HG02938 (cell line): ENCODE measurements around the gene EGFR.
A peak's percentile ranks its signal among the peaks of the same experiment; 100 is the strongest.

ENCODE experiments used
- ATAC-seq: cut with Tn5 transposase; IDR thresholded peaks from one replicate; pipeline ENCODE4 v1.9.1; 2021; ENCODE audit warnings: mild to moderate bottlenecking, moderate library complexity; ENCODE audit not compliant: unreplicated experiment

EGFR gene

DNA sequence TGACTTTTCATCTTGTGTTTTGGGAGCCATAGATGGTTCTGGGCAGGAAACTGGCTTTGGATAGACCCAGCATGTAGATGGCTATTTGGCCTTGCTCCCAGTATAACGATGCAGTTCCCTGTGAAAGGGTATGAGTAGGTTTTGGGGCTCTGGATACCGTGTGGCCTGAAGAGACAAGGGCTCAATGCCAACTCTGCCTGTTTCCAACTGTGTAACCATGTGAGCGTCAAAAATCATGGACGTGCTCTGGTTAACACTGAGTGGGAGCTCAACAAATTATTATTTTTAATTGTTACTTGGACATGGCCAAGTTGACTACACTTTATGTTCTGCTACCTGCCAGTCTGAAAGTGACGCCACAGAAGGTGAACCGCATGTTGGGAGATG lies 41.8 kb downstream of the EGFR start:
- no peak for ATAC-seq

DNA sequence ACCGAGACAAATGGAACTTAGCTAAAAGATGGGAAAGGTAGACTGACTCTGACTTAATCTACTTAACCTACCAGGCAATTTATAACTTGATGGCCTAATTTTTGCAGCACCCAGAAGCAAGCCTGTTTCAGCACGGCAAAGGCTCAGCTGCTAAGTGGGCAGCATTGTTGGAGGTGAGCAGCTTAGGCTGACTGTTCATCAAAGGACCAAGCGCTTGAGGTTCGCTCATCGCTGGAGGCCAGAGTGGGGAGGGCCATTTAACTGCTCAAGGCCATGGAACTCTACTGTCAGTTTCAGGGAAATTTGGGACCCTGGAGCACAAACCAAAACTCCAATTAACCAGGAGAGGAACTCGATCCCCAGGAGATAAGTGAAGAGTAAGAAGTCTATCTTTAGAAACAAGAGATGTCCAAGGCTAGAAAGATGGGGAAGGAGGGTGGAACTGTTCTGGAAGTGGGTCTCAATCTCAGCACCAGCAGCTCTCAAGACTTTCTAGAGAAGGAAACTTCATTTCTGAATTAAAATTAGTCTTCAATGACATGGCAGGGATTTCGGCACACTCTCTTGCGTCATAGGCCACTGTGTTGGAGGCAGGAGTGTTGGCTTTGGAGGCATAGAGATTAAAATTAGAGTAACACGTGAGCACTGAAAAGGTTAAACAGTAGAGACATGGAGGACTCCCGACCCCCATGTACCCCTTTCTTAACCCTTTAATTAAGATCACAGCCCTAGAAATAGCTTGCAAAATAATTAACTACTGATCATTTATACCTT lies 43.1 kb downstream of the EGFR start:
- ATAC-seq = no peak

DNA sequence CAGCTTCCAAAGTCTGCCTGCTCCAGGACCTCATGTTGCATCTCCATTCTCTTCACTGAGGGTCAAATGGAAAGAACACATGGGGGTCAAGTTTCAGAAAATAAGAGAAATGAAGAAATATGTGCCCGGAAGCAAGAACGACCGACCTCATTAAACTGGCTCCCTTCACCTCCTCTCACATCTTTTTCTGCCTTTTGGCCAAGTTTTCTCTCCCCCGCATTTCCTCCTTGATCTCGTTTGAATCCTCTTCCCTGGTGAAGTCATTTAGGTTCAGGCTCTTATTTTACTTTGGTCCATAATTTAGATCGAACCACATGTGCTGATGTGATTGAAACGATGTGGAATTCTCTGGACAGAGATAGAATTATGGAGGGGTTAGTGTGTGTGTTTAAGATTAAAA lies 44.2 kb downstream of the EGFR start:
- ATAC-seq = no peak

DNA sequence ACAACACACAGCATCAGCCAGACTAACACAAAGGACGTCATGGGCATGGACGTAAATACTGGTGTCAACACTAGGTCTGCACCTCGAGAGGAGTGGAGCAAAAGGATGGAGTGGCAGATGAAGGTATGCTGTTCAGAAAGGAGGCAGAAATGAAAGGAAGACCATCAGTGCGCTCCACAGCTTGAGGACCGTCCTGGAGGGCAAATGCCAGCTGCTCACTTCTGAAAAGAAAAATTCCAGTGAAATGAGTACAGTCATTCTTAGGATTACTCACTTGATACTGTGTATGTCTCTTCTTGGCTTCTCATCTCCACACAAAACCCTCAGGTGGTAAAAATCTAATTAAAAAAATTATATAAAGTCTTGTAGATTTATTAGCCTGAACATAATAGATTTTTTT lies 44.8 kb downstream of the EGFR start:
- no peak for ATAC-seq

DNA sequence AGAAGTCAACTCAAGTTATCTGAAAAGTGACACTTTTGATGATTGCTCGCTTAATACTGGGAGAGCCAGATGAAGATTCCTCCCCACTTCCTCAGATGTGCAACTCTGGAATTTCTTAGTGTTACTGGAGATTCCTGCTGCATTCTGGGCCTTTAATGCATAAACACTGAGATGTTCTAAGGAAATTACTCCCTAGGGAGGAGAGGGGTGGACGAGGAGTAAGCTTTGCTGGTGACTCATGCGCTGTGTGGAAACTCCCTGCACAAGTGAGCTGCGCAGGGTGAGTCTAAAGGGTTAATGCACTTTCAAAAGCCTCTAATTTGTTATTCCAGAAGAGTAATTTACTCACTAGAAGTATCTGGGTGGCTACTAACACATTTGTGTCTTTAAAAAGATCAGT lies 46.3 kb downstream of the EGFR start:
- no peak for ATAC-seq

DNA sequence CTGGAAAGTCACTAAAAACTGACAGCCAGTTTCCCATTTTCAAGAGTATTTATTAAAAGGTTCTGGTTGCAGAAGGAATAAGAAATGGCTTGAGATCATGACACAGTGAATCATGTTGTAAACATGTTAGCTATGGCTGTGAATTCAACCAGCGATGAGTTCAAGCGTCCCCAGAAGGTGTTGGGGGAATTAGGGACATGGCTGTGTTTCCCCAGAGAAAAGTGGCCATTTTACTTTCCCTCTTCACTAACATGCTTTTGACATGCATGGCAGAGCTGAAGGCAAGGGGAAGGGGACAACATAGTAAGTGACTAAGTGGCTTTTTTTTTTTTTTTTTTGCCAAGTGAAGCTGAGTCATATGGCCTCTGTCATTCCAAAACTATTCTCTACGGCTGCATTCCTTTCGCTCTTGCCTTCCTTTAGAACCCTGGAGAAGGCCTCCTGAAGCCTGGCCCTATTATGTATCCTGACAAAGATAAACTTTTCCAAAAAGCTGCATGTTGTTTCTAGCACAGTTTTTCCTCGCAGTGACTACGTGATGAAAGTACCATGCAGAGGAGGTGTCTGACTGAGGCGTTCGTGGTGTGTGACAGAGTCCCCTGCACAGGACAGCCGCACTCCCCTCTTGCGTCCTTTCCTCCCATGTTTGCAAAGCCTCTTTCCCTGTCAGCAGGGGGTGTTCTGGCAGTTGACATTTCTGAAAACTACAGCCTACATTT lies 46.9 kb downstream of the EGFR start:
- ATAC-seq = no peak

DNA sequence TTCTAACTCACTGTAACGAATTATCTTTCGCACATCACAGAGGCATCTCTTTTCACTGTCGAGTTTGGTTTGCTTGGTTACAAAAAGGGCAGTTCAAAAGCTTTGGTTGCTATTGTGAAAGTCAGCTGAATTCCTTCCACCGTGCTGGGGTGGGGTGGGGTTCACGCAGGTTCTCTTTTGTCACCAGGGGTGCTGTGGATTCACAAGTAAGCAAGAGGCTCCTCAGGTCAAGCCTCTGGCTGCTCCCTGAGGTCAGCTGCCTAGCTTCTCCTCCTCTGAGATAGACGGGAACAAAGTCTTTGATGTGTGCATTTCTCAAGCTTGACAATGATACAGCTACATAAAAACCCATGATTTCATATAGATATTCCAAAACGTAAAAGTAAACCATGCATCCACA lies 47.7 kb downstream of the EGFR start:
- no peak for ATAC-seq

DNA sequence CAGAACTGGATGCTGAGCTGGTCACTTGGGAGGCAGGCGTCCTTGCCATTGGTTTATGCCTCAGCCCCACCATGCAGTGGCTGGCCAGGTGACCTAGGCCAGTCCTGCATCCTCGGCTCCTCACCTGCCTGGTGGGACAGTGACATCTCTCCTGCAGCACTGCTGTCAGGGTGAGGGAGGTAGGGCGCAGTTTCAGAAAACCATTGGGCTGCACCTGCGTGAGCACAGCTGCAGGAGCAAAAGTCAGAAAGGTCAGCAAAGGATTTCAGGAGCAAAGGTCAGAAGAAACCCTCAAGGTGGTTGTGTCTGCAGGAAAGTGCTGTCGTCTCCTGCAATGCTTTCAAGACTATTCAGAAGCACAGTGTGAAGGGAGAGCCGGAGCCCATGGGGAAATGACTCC lies 48.1 kb downstream of the EGFR start:
- ATAC-seq = no peak

DNA sequence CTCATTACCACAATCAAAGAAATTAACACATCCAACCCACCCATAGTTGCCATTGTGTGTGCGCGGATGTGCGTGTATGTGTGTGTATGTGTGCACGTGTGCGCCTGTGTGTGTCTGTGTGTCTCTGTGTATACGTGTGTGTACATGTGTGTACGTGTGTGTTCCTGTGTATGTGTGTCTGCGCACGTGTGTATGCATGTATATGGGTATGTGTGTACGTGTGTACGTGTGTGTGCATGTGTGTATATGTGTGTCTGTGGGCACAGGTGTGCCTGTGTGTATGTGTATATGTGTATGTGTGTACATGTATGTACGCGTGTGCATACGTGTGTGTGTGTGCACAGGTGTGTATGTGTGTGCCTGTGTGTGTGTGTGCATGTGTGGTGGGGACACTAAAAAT lies 48.9 kb downstream of the EGFR start:
- no peak for ATAC-seq

DNA sequence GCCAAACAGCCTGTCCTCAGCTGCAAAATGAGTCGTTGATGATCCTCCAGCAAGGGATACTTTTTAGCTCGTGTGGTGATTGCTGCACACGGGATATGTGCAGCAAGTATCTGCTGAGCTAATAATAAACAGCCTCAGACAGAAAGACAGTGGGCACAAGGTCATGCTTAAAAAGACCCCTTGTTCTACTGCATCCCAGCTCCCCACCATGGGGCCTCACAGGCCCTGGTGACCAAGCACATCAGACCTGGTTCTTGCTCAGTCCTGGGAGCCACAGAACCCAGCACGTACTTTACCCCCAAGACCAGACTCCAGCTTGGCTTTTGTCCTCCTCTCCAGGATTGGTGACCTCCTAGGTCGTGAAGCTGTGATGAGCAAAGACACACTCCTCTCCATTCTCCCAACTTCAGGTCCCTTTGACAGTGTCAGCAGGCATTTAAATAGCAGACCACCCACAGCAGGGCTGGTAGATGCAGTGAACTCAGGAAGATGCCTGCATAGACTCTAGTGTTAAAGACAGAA lies 50.5 kb downstream of the EGFR start:
- no peak for ATAC-seq

DNA sequence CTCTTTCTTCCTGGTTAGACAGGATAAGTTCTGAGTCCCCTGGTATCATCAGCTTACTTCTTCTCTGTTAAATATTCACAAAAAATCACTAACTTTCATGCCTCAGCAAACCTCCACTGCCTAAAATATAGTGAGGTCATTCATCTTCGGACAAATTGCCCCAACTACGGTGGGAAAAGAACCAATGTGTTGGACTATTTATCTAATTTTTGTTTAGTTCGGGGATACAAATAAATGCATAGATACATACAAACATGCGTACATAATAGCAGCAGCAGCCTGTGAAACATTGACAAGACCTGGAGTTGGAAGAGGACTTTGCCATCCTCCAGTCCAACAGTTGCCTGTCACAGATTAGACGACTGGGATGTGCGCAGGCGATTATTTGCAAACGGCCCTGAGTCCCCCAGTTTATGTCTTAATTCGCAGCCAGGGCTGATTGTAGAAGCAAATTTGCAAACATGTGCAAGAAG lies 51.5 kb downstream of the EGFR start:
- no peak for ATAC-seq

DNA sequence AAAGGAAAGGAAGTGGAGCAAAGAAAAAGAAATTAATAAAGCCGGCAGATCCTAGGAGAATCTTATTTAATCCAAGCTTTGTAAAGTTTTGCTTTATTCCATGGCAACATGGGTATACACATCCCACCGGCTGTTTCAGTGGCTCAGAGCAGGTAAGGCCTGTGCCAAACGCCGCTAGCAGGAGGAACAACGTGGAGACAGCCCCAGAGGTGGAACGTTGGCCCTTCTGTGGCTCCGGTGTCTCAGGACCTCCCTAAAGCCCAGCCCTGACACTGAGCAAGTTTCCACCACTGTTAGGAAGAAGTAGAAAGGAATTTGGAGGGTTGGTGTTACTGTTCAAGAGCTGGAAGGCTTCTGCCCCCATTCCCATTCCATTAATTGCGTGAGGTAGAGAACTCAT lies 52.0 kb downstream of the EGFR start:
- no peak for ATAC-seq

DNA sequence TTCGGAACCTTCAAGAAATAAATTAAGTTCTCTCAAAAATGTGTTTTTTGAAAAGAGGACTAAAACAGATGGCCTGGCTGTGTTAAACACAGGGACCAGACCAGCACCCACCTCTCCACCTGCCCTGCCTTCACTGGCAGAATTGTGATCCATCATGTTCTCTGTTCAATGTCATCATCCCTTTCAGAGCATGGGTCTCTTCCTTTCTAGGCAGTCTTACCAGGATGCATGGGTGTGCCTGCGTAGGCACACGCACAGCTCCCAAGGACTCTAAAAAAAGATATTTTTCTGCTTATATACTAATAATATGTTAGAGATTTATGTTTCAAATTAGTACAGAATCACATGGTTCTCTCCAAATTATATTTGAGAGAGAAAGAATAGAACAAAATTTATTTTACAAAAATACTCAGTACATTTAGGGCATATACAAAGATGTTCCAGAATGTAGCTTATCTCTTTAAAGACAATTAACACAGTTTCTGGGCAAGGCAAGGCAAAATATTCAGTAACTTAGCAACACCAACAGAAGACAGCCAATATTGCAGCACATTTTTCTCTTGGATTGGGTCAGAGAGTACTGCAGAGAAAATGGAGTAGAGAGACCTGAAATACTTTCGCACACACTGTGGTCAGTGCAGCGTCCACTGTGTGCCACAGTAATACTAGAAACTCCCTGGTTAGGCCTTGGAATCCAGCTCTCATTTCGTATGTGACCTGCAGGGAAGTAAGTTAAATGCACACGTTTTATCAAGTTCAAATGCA lies 52.8 kb downstream of the EGFR start:
- ATAC-seq = no peak

DNA sequence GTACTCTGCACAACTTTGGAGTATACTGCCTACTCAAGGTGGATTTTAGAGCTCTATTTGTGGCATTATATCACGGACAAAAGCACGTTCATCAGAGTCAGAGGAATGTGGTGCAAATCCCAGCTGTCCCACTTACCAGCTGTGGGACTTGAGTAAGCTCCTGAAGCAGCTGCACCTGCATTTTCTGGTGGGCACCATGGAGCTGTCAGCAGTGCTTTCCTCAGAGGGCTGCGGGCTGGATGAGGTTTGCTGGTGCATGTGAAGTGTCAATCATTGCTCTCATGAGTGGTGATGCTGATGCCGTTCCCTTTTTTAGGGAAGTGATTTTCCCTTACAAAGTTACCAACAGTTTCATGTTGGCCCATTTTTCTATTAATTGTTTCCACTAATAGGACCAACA lies 53.4 kb downstream of the EGFR start:
- ATAC-seq = no peak

DNA sequence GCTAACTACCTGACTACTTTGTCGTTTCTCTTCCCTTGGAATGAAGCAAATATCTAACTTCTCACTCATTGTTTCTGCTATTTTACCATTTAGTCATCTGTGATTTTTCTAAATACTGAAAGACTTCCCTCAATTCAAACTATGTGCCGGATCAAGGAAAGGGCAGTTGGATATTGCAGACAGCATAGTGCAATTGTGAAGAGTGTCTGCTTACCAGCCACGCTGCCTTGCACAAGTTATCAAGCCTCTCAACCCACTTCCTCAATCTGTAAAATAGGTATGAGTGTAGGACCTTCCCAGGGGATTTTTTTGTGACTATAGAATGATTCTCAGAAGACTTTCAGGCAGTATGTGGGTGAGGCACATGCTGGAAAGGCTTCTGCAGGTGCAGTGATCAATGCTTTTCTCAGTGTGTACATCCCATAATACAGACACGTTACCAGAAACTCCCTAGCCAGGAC lies 54.3 kb downstream of the EGFR start:
- ATAC-seq = peak; percentile 58

DNA sequence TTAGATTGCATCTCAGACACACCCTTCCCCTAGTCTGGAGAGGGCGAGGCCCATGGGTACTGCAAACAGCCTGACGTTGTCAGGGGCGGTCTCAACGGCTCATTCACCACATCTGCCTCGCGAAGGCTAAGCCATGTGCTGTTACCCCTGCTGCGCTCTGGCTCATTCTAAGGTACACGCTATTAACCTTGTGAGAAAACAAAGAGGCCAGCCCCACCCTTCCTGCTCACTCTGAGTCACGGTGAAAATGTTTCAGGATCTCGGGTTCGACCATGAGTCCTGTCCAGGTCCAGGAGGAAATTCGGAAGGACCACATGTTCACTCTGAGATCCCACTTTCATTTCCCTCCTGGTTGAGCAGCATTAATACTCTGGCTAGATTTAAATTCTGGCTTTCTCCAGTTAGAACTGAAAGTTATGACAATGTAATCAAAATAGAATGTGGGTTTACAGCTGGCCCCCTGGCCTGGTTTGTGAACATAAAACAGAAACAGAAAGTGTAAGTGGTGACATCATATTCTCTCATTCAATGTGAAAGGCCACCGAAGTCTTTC lies 55.2 kb downstream of the EGFR start:
- peak; percentile 86 for ATAC-seq

DNA sequence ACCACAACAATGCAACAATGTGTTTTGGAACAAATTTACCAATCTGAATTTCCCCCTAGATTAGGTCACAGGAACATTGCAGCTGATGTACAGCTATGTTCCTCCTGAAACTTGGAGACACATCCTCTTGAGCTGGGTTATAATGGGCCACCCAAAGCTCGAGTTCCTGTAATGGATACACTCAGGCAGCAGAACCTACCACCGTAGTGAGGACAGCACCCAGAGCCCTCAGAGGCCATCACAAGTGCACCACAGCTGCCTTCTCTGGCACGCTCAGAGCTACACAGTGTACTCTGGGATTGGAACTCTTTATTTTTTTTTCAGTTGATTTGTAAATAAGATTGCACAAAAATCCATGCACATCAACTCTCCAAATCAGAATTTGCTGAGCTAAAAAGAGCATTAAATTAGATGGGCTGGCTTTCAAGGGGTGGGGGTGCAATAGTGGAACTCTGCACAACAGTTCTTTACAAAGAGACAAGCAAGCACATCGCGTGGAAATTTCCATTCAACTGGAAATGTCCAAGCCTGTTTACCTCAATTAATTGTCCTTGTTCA lies 56.7 kb downstream of the EGFR start:
- ATAC-seq = no peak

DNA sequence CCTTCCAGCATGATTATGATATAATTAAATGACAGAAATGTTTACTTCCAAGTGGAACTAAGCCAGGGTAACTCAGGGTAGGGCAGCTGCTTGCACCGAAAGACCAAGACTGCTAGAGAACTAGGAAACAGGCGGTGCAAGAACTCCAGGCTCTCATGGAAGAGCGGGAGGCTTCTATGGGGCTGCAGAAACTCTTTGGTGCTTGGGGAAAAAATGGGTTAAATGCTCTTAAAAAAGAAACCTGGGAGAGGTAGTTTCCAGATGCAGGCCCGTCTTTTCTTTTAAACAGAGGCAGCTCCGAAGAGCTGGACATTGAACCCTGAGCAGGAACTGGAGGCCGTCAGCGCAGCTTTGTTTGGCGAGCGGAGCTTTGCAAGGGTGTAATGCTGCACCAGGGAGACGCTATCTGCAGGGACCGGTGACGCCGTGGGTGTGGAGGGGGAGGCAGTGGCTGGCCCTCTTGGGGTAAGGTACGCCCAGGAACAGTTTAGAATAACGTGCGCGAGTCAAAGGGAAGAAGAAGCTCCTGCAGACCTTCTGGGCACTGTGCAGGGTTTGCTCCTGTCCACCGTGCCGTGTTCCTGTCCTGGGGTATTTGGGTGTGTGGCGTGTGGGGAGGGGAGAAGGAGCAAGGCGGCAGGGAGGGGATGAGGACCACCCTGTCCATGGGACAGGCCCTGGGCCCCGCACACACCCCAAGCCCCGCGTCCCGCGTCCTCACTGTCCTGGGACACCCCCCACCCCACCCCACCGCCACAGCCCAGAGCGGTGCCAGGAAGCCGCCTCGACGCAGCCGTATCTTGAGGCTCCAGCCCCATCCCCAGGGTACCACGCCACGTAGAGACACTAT lies 59.0 kb downstream of the EGFR start:
- no peak for ATAC-seq

DNA sequence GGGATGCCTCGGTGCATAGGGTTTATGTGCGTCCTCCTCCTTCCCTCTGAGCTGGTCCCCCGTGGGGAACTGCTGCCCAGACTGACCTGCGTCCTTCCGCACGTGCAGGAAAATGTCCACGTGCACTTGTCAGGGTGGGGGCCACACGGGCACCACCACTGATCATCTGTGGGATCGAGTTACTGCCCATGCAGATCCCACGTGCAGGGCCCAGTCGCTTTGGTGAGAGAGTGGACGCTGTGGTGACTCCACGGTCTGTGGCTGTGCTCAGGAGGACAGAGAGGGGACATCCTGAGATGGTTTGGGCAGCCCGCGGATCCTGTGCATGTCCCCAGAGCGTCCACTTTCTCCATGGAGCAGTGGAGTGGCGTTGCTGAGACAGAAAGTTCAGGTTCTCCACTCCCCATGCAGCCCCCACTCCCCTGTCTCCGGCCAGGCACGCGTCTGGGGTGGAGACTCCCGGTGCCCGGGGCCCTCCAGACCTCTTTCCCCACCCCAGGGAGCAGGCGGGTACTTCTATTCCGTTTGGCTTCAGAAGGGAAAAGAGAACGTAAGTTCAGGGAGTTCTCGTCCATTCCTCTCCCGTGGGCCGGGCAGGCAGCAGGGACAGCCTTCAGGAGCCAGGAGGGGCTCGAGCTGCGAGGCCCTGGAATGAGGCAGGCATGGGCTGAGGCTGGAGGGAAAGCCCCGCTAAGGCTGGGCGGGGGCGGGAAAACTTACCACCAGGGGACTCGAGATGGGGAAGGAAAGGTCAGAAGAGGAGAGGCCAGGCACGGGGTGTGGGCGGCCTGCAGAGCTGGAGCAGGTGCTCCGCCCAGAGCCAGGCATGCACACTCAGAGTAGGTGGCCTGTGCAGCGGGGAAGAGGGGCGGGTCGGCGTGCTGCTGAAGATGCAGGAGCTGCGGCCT lies 59.9 kb downstream of the EGFR start:
- no peak for ATAC-seq
